HepG2 (cell line): Measurements from ENCODE around the gene ATXN7L3. TPM values are rescaled to one million over a fixed set of nuclear protein-coding genes. Genes with fewer than 3 reads are reported as not detected.

ENCODE experiments used
- ADNP ChIP-seq: sonication (generic); formaldehyde crosslinking; IDR thresholded peaks from 2 replicates; pipeline ENCODE4 v1.4.0; 2020; ENCODE audit warnings: missing genetic modification reagents
- BCL6 ChIP-seq: IDR thresholded peaks from 2 replicates; pipeline ENCODE4 v1.6.1; 2016; ENCODE audit warnings: missing genetic modification reagents, missing compliant biosample characterization
- GLI4 ChIP-seq: sonication (generic); formaldehyde crosslinking; IDR thresholded peaks from 2 replicates; pipeline ENCODE4 v1.5.1; 2020; ENCODE audit warnings: missing genetic modification reagents, mild to moderate bottlenecking, moderate library complexity, borderline replicate concordance
- MEIS1 ChIP-seq: sonication (generic); formaldehyde crosslinking; IDR thresholded peaks from 2 replicates; pipeline ENCODE4 v1.9.0; 2021; ENCODE audit warnings: mild to moderate bottlenecking, missing genetic modification reagents, moderate library complexity, borderline replicate concordance
- ONECUT2 ChIP-seq: sonication (generic); formaldehyde crosslinking; IDR thresholded peaks from 2 replicates; pipeline ENCODE4 v1.4.0; 2020; ENCODE audit warnings: missing genetic modification reagents
- ZNF562 ChIP-seq: sonication (generic); formaldehyde crosslinking; IDR thresholded peaks from 2 replicates; pipeline ENCODE4 v1.8.0; 2022; ENCODE audit warnings: missing genetic modification reagents, borderline replicate concordance
- polyA plus RNA-seq, 8 experiments: library from polyadenylated mRNA; depleted of rRNA in 3 of 8; stranded (reverse) in 7 of 8; unstranded in 1 of 8; fragments of >200 nt; fragmentation: Illumina TruSeq in 4 of 8; extraction: Trizol in 4 of 8; gene quantifications; 2 replicates each; pipeline versions ENCODE4 v1.2.1 to v1.2.3, GENCODE V29; 2011 to 2016; ENCODE audit warnings: low read depth in 4 of 8, missing spikeins in 1 of 8, mixed read lengths in 1 of 8; ENCODE audit not compliant: insufficient read depth in 1 of 8
- total RNA-seq, 5 experiments: library from RNA; depleted of rRNA; stranded (reverse); fragments of >200 nt; fragmentation: Illumina TruSeq; extraction: Trizol; gene quantifications; 2 replicates each; pipeline ENCODE4 v1.2.3, GENCODE V29; 2016; ENCODE audit warnings: low read depth in 1 of 5
- TF ChIP-seq, protein P1 (sequence below): sonication (generic); formaldehyde crosslinking; IDR thresholded peaks from 2 replicates; pipeline ENCODE4 v1.4.0; 2020; ENCODE audit warnings: mild to moderate bottlenecking, missing genetic modification reagents, borderline replicate concordance
- TF ChIP-seq, protein P2 (sequence below): IDR thresholded peaks from 2 replicates; pipeline ENCODE4 v1.6.1; 2016; ENCODE audit warnings: mild to moderate bottlenecking
- TF ChIP-seq, protein P3 (sequence below), 2 experiments: sonication (generic) in 1 of 2; formaldehyde crosslinking in 1 of 2; IDR thresholded peaks; 2 replicates each; pipeline versions ENCODE4 v1.4.0 to v1.6.1; 2016 to 2020; ENCODE audit warnings: borderline replicate concordance in 1 of 2, low read depth in 1 of 2, mild to moderate bottlenecking in 1 of 2, missing genetic modification reagents in 1 of 2
- TF ChIP-seq, protein P4 (sequence below): sonication (generic); formaldehyde crosslinking; IDR thresholded peaks from 2 replicates; pipeline ENCODE4 v1.5.0; 2020; ENCODE audit warnings: mild to moderate bottlenecking, low read depth, missing genetic modification reagents, borderline replicate concordance
- TF ChIP-seq, protein P5 (sequence below): sonication (generic); formaldehyde crosslinking; IDR thresholded peaks from 2 replicates; pipeline ENCODE4 v1.8.0; 2022; ENCODE audit warnings: mild to moderate bottlenecking, missing genetic modification reagents, borderline replicate concordance
- TF ChIP-seq, protein P6 (sequence below): sonication (generic); formaldehyde crosslinking; IDR thresholded peaks from 2 replicates; pipeline ENCODE4 v1.8.1; 2023; ENCODE audit warnings: mild to moderate bottlenecking, inconsistent platforms, moderate library complexity, missing genetic modification reagents, borderline replicate concordance

Gene ATXN7L3
- total and polyA plus RNA-seq, 2 of the 13 experiments (the other 11 are each of a cell fraction or from before 2014, with no cell fraction given) = 44.5 to 59.1 TPM

DNA sequence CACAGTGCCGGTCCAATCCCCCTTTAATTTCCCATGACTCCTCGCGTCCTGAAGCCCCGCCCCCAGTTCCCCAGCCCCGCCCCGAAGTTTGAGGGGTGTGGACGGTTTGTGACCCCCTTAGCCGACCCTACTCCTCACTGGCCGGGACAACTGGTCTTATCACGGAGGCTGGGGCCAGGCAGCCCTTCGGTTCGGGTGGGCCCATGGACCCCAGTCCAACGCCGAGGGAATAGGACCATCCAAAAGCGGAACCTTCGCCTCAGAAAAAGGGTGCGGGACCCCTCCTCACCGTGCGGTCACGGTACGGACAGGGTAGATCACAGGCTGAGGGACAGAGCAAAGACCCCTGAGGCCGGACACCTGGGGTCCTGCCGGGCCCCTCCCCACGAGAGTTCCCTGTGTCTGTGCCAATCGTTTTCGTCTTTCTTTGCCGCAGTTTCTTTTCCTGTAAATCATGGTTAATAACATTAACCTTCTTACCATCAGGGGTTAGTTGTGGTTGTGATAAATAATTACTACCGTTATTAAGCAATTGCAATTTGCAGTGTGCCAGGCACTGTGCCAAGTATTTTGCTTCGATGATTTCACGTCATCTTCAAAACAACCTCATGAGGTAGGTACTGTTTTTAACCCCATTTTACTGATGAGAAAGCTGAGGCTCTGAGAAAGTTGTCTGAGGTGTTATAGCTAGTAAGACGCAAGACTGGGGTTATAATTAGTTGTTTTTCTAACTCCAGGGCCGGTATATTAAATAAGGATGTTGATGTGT, 12.4 kb downstream of the ATXN7L3 start (continued):
- TF ChIP-seq, protein P1, sequence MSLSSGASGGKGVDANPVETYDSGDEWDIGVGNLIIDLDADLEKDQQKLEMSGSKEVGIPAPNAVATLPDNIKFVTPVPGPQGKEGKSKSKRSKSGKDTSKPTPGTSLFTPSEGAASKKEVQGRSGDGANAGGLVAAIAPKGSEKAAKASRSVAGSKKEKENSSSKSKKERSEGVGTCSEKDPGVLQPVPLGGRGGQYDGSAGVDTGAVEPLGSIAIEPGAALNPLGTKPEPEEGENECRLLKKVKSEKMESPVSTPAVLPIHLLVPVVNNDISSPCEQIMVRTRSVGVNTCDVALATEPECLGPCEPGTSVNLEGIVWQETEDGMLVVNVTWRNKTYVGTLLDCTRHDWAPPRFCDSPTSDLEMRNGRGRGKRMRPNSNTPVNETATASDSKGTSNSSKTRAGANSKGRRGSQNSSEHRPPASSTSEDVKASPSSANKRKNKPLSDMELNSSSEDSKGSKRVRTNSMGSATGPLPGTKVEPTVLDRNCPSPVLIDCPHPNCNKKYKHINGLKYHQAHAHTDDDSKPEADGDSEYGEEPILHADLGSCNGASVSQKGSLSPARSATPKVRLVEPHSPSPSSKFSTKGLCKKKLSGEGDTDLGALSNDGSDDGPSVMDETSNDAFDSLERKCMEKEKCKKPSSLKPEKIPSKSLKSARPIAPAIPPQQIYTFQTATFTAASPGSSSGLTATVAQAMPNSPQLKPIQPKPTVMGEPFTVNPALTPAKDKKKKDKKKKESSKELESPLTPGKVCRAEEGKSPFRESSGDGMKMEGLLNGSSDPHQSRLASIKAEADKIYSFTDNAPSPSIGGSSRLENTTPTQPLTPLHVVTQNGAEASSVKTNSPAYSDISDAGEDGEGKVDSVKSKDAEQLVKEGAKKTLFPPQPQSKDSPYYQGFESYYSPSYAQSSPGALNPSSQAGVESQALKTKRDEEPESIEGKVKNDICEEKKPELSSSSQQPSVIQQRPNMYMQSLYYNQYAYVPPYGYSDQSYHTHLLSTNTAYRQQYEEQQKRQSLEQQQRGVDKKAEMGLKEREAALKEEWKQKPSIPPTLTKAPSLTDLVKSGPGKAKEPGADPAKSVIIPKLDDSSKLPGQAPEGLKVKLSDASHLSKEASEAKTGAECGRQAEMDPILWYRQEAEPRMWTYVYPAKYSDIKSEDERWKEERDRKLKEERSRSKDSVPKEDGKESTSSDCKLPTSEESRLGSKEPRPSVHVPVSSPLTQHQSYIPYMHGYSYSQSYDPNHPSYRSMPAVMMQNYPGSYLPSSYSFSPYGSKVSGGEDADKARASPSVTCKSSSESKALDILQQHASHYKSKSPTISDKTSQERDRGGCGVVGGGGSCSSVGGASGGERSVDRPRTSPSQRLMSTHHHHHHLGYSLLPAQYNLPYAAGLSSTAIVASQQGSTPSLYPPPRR (CRISPR knock-in tag) = no peak; the same call in 1 of the 2 replicates
- TF ChIP-seq, protein P2, sequence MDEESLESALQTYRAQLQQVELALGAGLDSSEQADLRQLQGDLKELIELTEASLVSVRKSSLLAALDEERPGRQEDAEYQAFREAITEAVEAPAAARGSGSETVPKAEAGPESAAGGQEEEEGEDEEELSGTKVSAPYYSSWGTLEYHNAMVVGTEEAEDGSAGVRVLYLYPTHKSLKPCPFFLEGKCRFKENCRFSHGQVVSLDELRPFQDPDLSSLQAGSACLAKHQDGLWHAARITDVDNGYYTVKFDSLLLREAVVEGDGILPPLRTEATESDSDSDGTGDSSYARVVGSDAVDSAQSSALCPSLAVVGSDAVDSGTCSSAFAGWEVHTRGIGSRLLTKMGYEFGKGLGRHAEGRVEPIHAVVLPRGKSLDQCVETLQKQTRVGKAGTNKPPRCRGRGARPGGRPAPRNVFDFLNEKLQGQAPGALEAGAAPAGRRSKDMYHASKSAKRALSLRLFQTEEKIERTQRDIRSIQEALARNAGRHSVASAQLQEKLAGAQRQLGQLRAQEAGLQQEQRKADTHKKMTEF (CRISPR knock-in tag) = no peak
- TF ChIP-seq MEIS1 (CRISPR knock-in tag) (no peak), ADNP (CRISPR knock-in tag) (no peak), ONECUT2 (no peak), ZNF562 (CRISPR knock-in tag) (no peak), BCL6 (CRISPR knock-in tag) (peak; percentile 2; the same call in 1 of the 2 replicates), GLI4 (CRISPR knock-in tag) (no peak)
- TF ChIP-seq, protein P3, sequence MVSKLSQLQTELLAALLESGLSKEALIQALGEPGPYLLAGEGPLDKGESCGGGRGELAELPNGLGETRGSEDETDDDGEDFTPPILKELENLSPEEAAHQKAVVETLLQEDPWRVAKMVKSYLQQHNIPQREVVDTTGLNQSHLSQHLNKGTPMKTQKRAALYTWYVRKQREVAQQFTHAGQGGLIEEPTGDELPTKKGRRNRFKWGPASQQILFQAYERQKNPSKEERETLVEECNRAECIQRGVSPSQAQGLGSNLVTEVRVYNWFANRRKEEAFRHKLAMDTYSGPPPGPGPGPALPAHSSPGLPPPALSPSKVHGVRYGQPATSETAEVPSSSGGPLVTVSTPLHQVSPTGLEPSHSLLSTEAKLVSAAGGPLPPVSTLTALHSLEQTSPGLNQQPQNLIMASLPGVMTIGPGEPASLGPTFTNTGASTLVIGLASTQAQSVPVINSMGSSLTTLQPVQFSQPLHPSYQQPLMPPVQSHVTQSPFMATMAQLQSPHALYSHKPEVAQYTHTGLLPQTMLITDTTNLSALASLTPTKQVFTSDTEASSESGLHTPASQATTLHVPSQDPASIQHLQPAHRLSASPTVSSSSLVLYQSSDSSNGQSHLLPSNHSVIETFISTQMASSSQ (IDR thresholded peaks at IDR 0.05; ENCODE audit: low read depth) = no peak
- TF ChIP-seq, protein P3 (CRISPR knock-in tag; IDR thresholded peaks at IDR 0.05; ENCODE audit: borderline replicate concordance) = no peak
- TF ChIP-seq, protein P4, sequence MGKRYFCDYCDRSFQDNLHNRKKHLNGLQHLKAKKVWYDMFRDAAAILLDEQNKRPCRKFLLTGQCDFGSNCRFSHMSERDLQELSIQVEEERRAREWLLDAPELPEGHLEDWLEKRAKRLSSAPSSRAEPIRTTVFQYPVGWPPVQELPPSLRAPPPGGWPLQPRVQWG = no peak
- TF ChIP-seq, protein P5, sequence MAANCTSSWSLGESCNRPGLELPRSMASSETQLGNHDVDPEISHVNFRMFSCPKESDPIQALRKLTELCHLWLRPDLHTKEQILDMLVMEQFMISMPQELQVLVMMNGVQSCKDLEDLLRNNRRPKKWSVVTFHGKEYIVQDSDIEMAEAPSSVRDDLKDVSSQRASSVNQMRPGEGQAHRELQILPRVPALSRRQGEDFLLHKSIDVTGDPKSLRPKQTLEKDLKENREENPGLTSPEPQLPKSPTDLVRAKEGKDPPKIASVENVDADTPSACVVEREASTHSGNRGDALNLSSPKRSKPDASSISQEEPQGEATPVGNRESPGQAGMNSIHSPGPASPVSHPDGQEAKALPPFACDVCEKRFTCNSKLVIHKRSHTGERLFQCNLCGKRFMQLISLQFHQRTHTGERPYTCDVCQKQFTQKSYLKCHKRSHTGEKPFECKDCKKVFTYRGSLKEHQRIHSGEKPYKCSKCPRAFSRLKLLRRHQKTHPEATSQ (CRISPR knock-in tag) = no peak
- TF ChIP-seq, protein P6, sequence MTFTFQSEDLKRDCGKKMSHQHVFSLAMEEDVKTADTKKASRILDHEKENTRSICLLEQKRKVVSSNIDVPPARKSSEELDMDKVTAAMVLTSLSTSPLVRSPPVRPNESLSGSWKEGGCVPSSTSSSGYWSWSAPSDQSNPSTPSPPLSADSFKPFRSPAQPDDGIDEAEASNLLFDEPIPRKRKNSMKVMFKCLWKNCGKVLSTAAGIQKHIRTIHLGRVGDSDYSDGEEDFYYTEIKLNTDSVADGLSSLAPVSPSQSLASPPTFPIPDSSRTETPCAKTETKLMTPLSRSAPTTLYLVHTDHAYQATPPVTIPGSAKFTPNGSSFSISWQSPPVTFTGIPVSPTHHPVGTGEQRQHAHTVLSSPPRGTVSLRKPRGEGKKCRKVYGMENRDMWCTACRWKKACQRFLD = no peak
